Mesendoderm (in vitro differentiated cells): ENCODE data around the gene PRR14.

Experiments used
- DNase-seq: peaks from one replicate; pipeline ENCODE4 v3.0.0; 2013
- H2AK5ac ChIP-seq: 2 replicates; pipeline ENCODE4 v1.6.1; 2013; ENCODE audit warnings: low read length, inconsistent platforms
- H2BK120ac ChIP-seq: 2 replicates; pipeline ENCODE4 v1.6.1; 2013; ENCODE audit warnings: low read depth, mild to moderate bottlenecking, low read length, moderate library complexity, mixed read lengths
- H2BK15ac ChIP-seq: replicated peaks from 2 replicates; pipeline ENCODE4 v1.6.1; 2013; ENCODE audit warnings: low read depth, mild to moderate bottlenecking, moderate library complexity
- H2BK5ac ChIP-seq: 2 replicates; pipeline ENCODE4 v1.6.1; 2013; ENCODE audit warnings: low read length, inconsistent platforms
- H3K18ac ChIP-seq: 2 replicates; pipeline ENCODE4 v1.6.1; 2013; ENCODE audit warnings: mild to moderate bottlenecking, low read length, mixed read lengths
- H3K23ac ChIP-seq: one replicate; pipeline ENCODE4 v1.6.1; 2013; ENCODE audit warnings: low read length
- H3K27ac ChIP-seq: 2 replicates; pipeline ENCODE4 v1.5.1; 2013; ENCODE audit warnings: low read depth, mild to moderate bottlenecking, inconsistent platforms, low read length, moderate library complexity
- H3K27me3 ChIP-seq: 2 replicates; pipeline ENCODE4 v1.6.1; 2013; ENCODE audit warnings: low read length, control low read depth, mild to moderate bottlenecking, inconsistent platforms; ENCODE audit not compliant: insufficient read depth, poor library complexity
- H3K36me3 ChIP-seq: 2 replicates; pipeline ENCODE4 v1.6.1; 2013; ENCODE audit warnings: low read length, inconsistent platforms; ENCODE audit not compliant: control insufficient read depth, insufficient read depth
- H3K4ac ChIP-seq: one replicate; pipeline ENCODE4 v1.6.1; 2013; ENCODE audit warnings: low read depth, mild to moderate bottlenecking, low read length, moderate library complexity
- H3K4me1 ChIP-seq: 2 replicates; pipeline ENCODE4 v1.6.1; 2013; ENCODE audit warnings: low read depth, low read length, inconsistent platforms; ENCODE audit not compliant: control insufficient read depth
- H3K4me2 ChIP-seq: 2 replicates; pipeline ENCODE4 v1.6.1; 2013; ENCODE audit warnings: low read length
- H3K4me3 ChIP-seq: 2 replicates; pipeline ENCODE4 v1.5.1; 2013; ENCODE audit warnings: mild to moderate bottlenecking, low read length
- H3K56ac ChIP-seq: one replicate; pipeline ENCODE4 v1.6.1; 2013; ENCODE audit warnings: low read length
- H3K79me1 ChIP-seq: 2 replicates; pipeline ENCODE4 v1.6.1; 2013; ENCODE audit warnings: low read length, inconsistent platforms
- H3K79me2 ChIP-seq: 2 replicates; pipeline ENCODE4 v1.6.1; 2013; ENCODE audit warnings: mild to moderate bottlenecking, low read length; ENCODE audit not compliant: control insufficient read depth, insufficient read depth
- H3K9ac ChIP-seq: 2 replicates; pipeline ENCODE4 v1.6.1; 2013; ENCODE audit warnings: low read length, inconsistent platforms
- H4K5ac ChIP-seq: one replicate; pipeline ENCODE4 v1.6.1; 2013; ENCODE audit warnings: low read length
- H4K8ac ChIP-seq: one replicate; pipeline ENCODE4 v1.6.1; 2013; ENCODE audit warnings: low read depth, mild to moderate bottlenecking, control low read depth, low read length, moderate library complexity
- WGBS: extraction: QIAGEN DNeasy Blood & Tissue Kit; methylation state at CpG from one replicate; pipeline ENCODE4 v1.1.7; 2013; ENCODE audit warnings: low lambda C conversion rate, missing lambda C conversion rate; ENCODE audit not compliant: insufficient coverage; ENCODE audit errors: extremely low coverage; 5-methylcytosine and 5-hydroxymethylcytosine counted together

PRR14 gene

GRCh38 chr16:30605158-30605557, 45.6 kb upstream of the PRR14 start:
- no peak overlapping the region for H3K27ac ChIP-seq
- no peak overlapping the region for H2BK5ac ChIP-seq
- H2AK5ac ChIP-seq: no peak overlapping the region
- DNase-seq: no peak
- no peak overlapping the region for H3K9ac ChIP-seq
- H3K4me1 ChIP-seq: peaks cover 1% of the 10 kb centered on the region
- H3K79me1 ChIP-seq: peaks cover 1% of the 10 kb centered on the region
- no peak overlapping the region for H4K8ac ChIP-seq
- H3K4me2 ChIP-seq: no peak overlapping the region
- H3K4me3 ChIP-seq: no peak overlapping the region
- no peak overlapping the region for H3K18ac ChIP-seq
- H3K56ac ChIP-seq: no peak overlapping the region
- no peak overlapping the region for H2BK120ac ChIP-seq
- no peak overlapping the region for H3K4ac ChIP-seq
- no peak overlapping the region for H2BK15ac ChIP-seq
- H3K27me3 ChIP-seq: no peaks in the 10 kb centered on the region
- H3K36me3 ChIP-seq: peaks cover 11% of the 10 kb centered on the region
- no peak overlapping the region for H3K23ac ChIP-seq
- no peak overlapping the region for H4K5ac ChIP-seq
- H3K79me2 ChIP-seq: no peaks in the 10 kb centered on the region
- WGBS: no CpG with 5 or more reads among the region's 15 CpGs

- WGBS: no CpG with 5 or more reads among the region's 3 CpGs
- H3K27me3 ChIP-seq: no peaks in the 10 kb centered on the region
- no peak overlapping the region for H3K9ac ChIP-seq
- no peak overlapping the region for H3K23ac ChIP-seq
- no peak overlapping the region for H3K56ac ChIP-seq
- H3K27ac ChIP-seq: no peak overlapping the region
- no peaks in the 10 kb centered on the region for H3K79me2 ChIP-seq
- H2BK5ac ChIP-seq: no peak overlapping the region
- no peak overlapping the region for H3K4ac ChIP-seq
- H2AK5ac ChIP-seq: no peak overlapping the region
- no peak overlapping the region for H3K4me3 ChIP-seq
- H4K5ac ChIP-seq: no peak overlapping the region
- H2BK15ac ChIP-seq: no peak overlapping the region
- H3K36me3 ChIP-seq: peaks cover 11% of the 10 kb centered on the region
- peaks cover 1% of the 10 kb centered on the region for H3K79me1 ChIP-seq
- no peak overlapping the region for H3K4me2 ChIP-seq
- H2BK120ac ChIP-seq: no peak overlapping the region
- H3K4me1 ChIP-seq: peaks cover 1% of the 10 kb centered on the region
- no peak overlapping the region for H3K18ac ChIP-seq
- no peak for DNase-seq
- no peak overlapping the region for H4K8ac ChIP-seq
Measured at GRCh38 chr16:30606004-30606403, 44.8 kb upstream of the PRR14 start.

DNA sequence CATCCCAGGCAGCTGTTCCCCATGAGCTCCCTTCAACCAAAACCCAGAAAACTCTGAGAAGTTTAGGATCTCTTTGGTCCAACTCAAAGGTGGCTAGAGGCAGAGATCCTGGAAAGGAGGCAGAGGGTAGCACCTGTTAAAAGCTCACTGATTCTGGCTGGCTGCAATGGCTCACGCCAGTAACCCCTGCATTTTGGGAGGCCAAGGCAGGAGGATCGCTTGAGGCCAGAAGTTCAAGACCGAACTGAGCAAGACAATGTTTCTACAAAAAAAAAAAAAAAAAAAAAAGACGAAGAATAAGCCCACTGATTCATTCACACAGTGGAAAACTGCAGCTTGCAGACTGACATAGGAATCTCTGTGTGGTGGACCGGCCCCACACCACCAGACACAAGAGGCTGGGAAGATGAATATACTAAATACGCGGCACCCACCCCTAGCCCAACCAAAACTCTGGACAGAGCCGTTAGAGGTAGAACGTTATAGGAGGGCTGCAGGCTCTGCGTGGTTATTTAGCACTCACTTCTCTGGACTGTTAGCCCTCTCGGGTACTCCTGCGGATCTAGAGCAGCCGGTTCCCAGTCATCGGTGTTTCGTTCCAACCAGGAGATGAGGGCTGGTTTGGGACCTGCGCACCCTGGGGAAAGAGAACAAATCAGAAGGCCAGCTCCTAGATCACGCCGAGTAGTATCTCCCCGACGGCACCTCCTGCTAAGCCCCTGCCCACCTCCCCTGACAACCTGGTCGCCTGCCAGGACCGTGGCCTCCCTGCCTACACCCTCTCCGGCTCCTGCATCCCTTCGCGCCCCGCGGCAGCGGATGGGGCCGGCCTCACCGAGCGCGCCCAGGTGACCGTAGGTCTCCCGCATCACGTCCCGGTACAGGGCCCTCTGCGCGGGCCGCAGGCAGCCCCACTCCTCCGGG, 41.5 kb upstream of the PRR14 start:
- H3K4me3 ChIP-seq: peak overlapping the region; percentile 87
- H3K4ac ChIP-seq: peak overlapping the region; percentile 94
- DNase-seq: peak; percentile 67

GRCh38 chr16:30609926-30610839, 40.6 kb upstream of the PRR14 start, which contains the start of gene ZNF689:
Gene ZNF689, minus strand, starts transcription at chr16:30610389. Its CDS starts 348 bp downstream, at chr16:30610041.
- no peaks in the 10 kb centered on the region for H3K79me2 ChIP-seq
- no peak within 1 kb of the TSS for H3K23ac ChIP-seq
- no CpG with 5 or more reads among the region's 63 CpGs for WGBS
- no peaks in the 10 kb centered on the region for H3K36me3 ChIP-seq
- H3K18ac ChIP-seq: peak within 1 kb of the TSS; percentile 85
- peak; percentile 100 for DNase-seq
- H2BK120ac ChIP-seq: no peak within 1 kb of the TSS
- H4K8ac ChIP-seq: peak within 1 kb of the TSS; percentile 95
- peak within 1 kb of the TSS; percentile 52 for H3K27ac ChIP-seq
- peak within 1 kb of the TSS; percentile 97 for H3K9ac ChIP-seq
- H2BK5ac ChIP-seq: peak within 1 kb of the TSS; percentile 16
- no peak within 1 kb of the TSS for H2BK15ac ChIP-seq
- peak within 1 kb of the TSS; percentile 97 for H3K56ac ChIP-seq
- H3K4me2 ChIP-seq: peak within 1 kb of the TSS; percentile 16
- peak within 1 kb of the TSS; percentile 94 for H3K4ac ChIP-seq
- no peak within 1 kb of the TSS for H4K5ac ChIP-seq
- H3K27me3 ChIP-seq: no peaks in the 10 kb centered on the region
- H3K4me1 ChIP-seq: peaks cover 1% of the 10 kb centered on the region
- no peak within 1 kb of the TSS for H2AK5ac ChIP-seq
- H3K4me3 ChIP-seq: peak within 1 kb of the TSS; percentile 87
- peaks cover 1% of the 10 kb centered on the region for H3K79me1 ChIP-seq

More for the DNA sequence above, 41.5 kb upstream of the PRR14 start:
- peaks cover 1% of the 10 kb centered on the region for H3K79me1 ChIP-seq
- no peaks in the 10 kb centered on the region for H3K79me2 ChIP-seq
- H3K18ac ChIP-seq: peak overlapping the region; percentile 85
- H3K23ac ChIP-seq: peak overlapping the region; percentile 45
- H4K8ac ChIP-seq: no peak overlapping the region
- no peak overlapping the region for H2BK120ac ChIP-seq
- no peaks in the 10 kb centered on the region for H3K27me3 ChIP-seq
- no CpG with 5 or more reads among the region's 40 CpGs for WGBS
- no peak overlapping the region for H2BK5ac ChIP-seq
- peaks cover 1% of the 10 kb centered on the region for H3K4me1 ChIP-seq
- peak overlapping the region; percentile 97 for H3K9ac ChIP-seq
- peak overlapping the region; percentile 97 for H3K56ac ChIP-seq
- peak overlapping the region; percentile 16 for H3K4me2 ChIP-seq
- H4K5ac ChIP-seq: no peak overlapping the region
- H3K27ac ChIP-seq: peak overlapping the region; percentile 52
- no peak overlapping the region for H2AK5ac ChIP-seq
- H2BK15ac ChIP-seq: no peak overlapping the region
- H3K36me3 ChIP-seq: no peaks in the 10 kb centered on the region

GRCh38 chr16:30615358-30616091, 35.2 kb upstream of the PRR14 start:
- peak; percentile 80 for DNase-seq
- no peaks in the 10 kb centered on the region for H3K79me1 ChIP-seq
- no peak overlapping the region for H3K27ac ChIP-seq
- H3K9ac ChIP-seq: no peak overlapping the region
- H3K27me3 ChIP-seq: no peaks in the 10 kb centered on the region
- H3K4me3 ChIP-seq: no peak overlapping the region
- no peak overlapping the region for H3K4ac ChIP-seq
- no peak overlapping the region for H4K5ac ChIP-seq
- no peak overlapping the region for H4K8ac ChIP-seq
- WGBS: no CpG with 5 or more reads among the region's 12 CpGs
- H3K18ac ChIP-seq: no peak overlapping the region
- no peak overlapping the region for H3K23ac ChIP-seq
- no peak overlapping the region for H2BK15ac ChIP-seq
- H2BK5ac ChIP-seq: no peak overlapping the region
- no peaks in the 10 kb centered on the region for H3K36me3 ChIP-seq
- H2BK120ac ChIP-seq: no peak overlapping the region
- H3K4me1 ChIP-seq: no peaks in the 10 kb centered on the region
- no peak overlapping the region for H3K4me2 ChIP-seq
- no peaks in the 10 kb centered on the region for H3K79me2 ChIP-seq
- H2AK5ac ChIP-seq: no peak overlapping the region
- no peak overlapping the region for H3K56ac ChIP-seq
